PC-9 (cell line): ENCODE data around the gene SLC1A2. TPM values are rescaled to one million over a fixed set of nuclear protein-coding genes. Genes with fewer than 3 reads are reported as not detected.

ENCODE experiments used
- BruUV-seq: library from RNA; stranded (reverse); fragments of 400-500 nt; replicated peaks from 2 replicates; lab custom pipeline; 2021; lab: Mats Ljungman, UMichigan
- CTCF ChIA-PET: fragments of 300-600 bp; sonication (Branson Sonifier 250); formaldehyde crosslinking; loops from one replicate; lab custom pipeline; 2022; ENCODE audit warnings: antibody characterized with exemption; lab: Charles Lee
- POLR2A ChIA-PET: fragments of 300-600 bp; sonication (Branson Sonifier 250); formaldehyde crosslinking; loops from one replicate; lab custom pipeline; 2022; ENCODE audit warnings: antibody characterized with exemption; ENCODE audit not compliant: unreplicated experiment; lab: Charles Lee
- DNase-seq, 2 experiments: peaks; one replicate each; pipeline versions ENCODE4 v3.0.0 to v3.0.0-alpha.2; 2015 to 2022; ENCODE audit warnings: mixed read lengths in 1 of 2
- H2AFZ ChIP-seq: fragments of 200-600 bp; sonication (generic); 2 replicates; pipeline ENCODE4 v1.8.1; 2017; ENCODE audit warnings: antibody characterized with exemption
- H3F3A ChIP-seq: fragments of 200-600 bp; sonication (generic); 2 replicates; pipeline ENCODE4 v1.8.1; 2017; ENCODE audit warnings: antibody characterized with exemption, mild to moderate bottlenecking, low read depth; ENCODE audit not compliant: insufficient read depth
- H3K27ac ChIP-seq: fragments of 200-600 bp; sonication (generic); 2 replicates; pipeline ENCODE4 v1.6.1; 2016; ENCODE audit warnings: mixed run types
- H3K27me3 ChIP-seq: fragments of 200-600 bp; sonication (generic); 2 replicates; pipeline ENCODE4 v1.6.1; 2016; ENCODE audit warnings: low read depth, mixed run types; ENCODE audit not compliant: insufficient read depth
- H3K36me3 ChIP-seq: fragments of 200-600 bp; sonication (generic); 2 replicates; pipeline ENCODE4 v1.6.1; 2016; ENCODE audit warnings: low read depth, mixed run types
- H3K4me1 ChIP-seq: fragments of 200-600 bp; sonication (generic); replicated peaks from 2 replicates; pipeline ENCODE4 v1.6.1; 2016; ENCODE audit warnings: mixed run types; ENCODE audit not compliant: insufficient read depth
- H3K4me2 ChIP-seq: fragments of 200-600 bp; sonication (generic); 2 replicates; pipeline ENCODE4 v1.6.1; 2017; ENCODE audit warnings: mixed run types
- H3K4me3 ChIP-seq: fragments of 200-600 bp; sonication (generic); 2 replicates; pipeline ENCODE4 v1.6.1; 2016; ENCODE audit warnings: mixed run types
- H3K79me2 ChIP-seq: fragments of 200-600 bp; sonication (generic); 2 replicates; pipeline ENCODE4 v1.6.1; 2017; ENCODE audit warnings: low read depth, mixed run types
- H3K9me2 ChIP-seq: fragments of 200-600 bp; sonication (generic); 2 replicates; pipeline ENCODE4 v1.8.1; 2017; ENCODE audit warnings: mild to moderate bottlenecking; ENCODE audit not compliant: insufficient read depth
- H3K9me3 ChIP-seq: fragments of 200-600 bp; sonication (generic); 2 replicates; pipeline ENCODE4 v1.8.1; 2016; ENCODE audit warnings: low read depth; ENCODE audit not compliant: insufficient read depth
- H4K20me1 ChIP-seq: fragments of 200-600 bp; sonication (generic); 2 replicates; pipeline ENCODE4 v1.8.1; 2017; ENCODE audit not compliant: insufficient read depth
- CTCF ChIP-seq: fragments of 200-600 bp; sonication (generic); conservative IDR thresholded peaks from 2 replicates; pipeline ENCODE4 v1.6.1; 2017; ENCODE audit warnings: mixed run types, antibody characterized with exemption, mild to moderate bottlenecking, moderate library complexity
- EZH2 ChIP-seq: fragments of 200-600 bp; sonication (generic); IDR thresholded peaks from 2 replicates; pipeline ENCODE4 v1.8.0; 2017; ENCODE audit warnings: antibody characterized with exemption, low read depth
- intact Hi-C: fragments of 100-400 bp; cut with micrococcal nuclease; formaldehyde crosslinking; loops from one replicate; pipeline ENCODE4 v1.10.0; 2022; ENCODE audit not compliant: unreplicated experiment
- total RNA-seq: library from RNA; stranded (reverse); gene quantifications from 2 replicates; pipeline ENCODE4 v1.2.3, GENCODE V29; 2021

The SLC1A2 gene
- total RNA-seq, 1 experiment from 2014 or later, result 0.09 TPM

GRCh38 chr11:35414776-35415175 is 4.6 kb downstream of the SLC1A2 start:
- H3K36me3 ChIP-seq, result no peaks in the 10 kb centered on the region
- no TSS peak for BruUV-seq
- H3F3A ChIP-seq, result no peaks in the 10 kb centered on the region
- no peak overlapping the region for H2AFZ ChIP-seq
- no peaks in the 10 kb centered on the region for H3K79me2 ChIP-seq
- no peaks in the 10 kb centered on the region for H3K9me2 ChIP-seq
- TF ChIP-seq CTCF (no peak), EZH2 (no peak)
- no peak overlapping the region for H3K27ac ChIP-seq
- H3K4me1 ChIP-seq, result no peaks in the 10 kb centered on the region
- intact Hi-C loops, result no loop called here
- no peak overlapping the region for H3K4me3 ChIP-seq
- H3K27me3 ChIP-seq, result peaks cover 40% of the 10 kb centered on the region
- POLR2A ChIA-PET, result no interaction called here
- DNase-seq, result no peak
- H3K4me2 ChIP-seq, result no peak overlapping the region
- no peaks in the 10 kb centered on the region for H4K20me1 ChIP-seq
- no peaks in the 10 kb centered on the region for H3K9me3 ChIP-seq
- CTCF ChIA-PET, result no interaction called here

DNA sequence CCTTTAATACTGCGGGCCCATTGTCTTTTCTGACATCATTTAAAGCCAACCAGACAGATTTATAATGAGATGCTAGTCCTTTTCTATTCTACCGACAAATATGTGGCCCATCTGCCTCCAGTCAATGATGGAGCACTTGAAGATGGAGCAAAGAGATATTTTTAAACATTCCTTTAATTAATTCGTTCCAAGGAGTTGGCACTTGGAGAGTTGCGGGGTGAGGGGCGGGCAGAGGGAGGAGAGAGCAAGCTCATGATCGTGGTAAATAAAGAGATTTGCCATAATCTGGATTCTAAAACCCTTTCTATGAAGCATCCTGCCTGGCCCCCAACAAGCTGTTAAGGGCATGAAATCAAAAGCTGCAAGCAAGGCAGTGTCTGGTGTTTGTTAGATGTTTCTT is 5.0 kb downstream of the SLC1A2 start:
- Histone ChIP-seq H3K4me3 (no peak overlapping the region), H3K27me3 (peaks cover 40% of the 10 kb centered on the region), H3K27ac (no peak overlapping the region), H3K4me1 (no peaks in the 10 kb centered on the region), H3K36me3 (no peaks in the 10 kb centered on the region), H2AFZ (no peak overlapping the region), H3F3A (no peaks in the 10 kb centered on the region), H3K4me2 (no peak overlapping the region), H3K9me3 (no peaks in the 10 kb centered on the region), H4K20me1 (no peaks in the 10 kb centered on the region), H3K9me2 (no peaks in the 10 kb centered on the region), H3K79me2 (no peaks in the 10 kb centered on the region)
- intact Hi-C loops, result no loop called here
- CTCF ChIA-PET, result no interaction called here
- BruUV-seq, result no TSS peak
- TF ChIP-seq CTCF, result no peak
- TF ChIP-seq EZH2, result no peak
- POLR2A ChIA-PET, result no interaction called here
- DNase-seq, result no peak

- Histone ChIP-seq H3K4me2 (no peak overlapping the region), H4K20me1 (no peaks in the 10 kb centered on the region), H3K36me3 (no peaks in the 10 kb centered on the region), H3K9me2 (no peaks in the 10 kb centered on the region), H3F3A (no peaks in the 10 kb centered on the region), H3K27ac (no peak overlapping the region), H2AFZ (no peak overlapping the region), H3K27me3 (peaks cover 40% of the 10 kb centered on the region), H3K4me1 (no peaks in the 10 kb centered on the region), H3K79me2 (no peaks in the 10 kb centered on the region), H3K4me3 (no peak overlapping the region), H3K9me3 (no peaks in the 10 kb centered on the region)
- ChIA-PET CTCF (interaction anchor here (0.7 kb wide), 1 partner anchor 478 kb away, joined by 3 read pairs; no protein-coding TSS in a partner anchor), POLR2A (no interaction called here)
- TF ChIP-seq EZH2 (no peak), CTCF (no peak)
- BruUV-seq, result no TSS peak
- no peak for DNase-seq
- intact Hi-C loops, result no loop called here
Measured at GRCh38 chr11:35413598-35413997, 5.8 kb downstream of the SLC1A2 start.
